Dermis blood vessel endothelial cell (primary cell): ENCODE results near the gene PLEKHA6. TPM values are rescaled to one million over a fixed set of nuclear protein-coding genes. Genes with fewer than 3 reads are reported as not detected.

Experiments
- DNase-seq: peaks from one replicate; pipeline ENCODE4 v3.0.0; 2010
- total RNA-seq: library from RNA; depleted of rRNA; stranded (reverse); fragments of >200 nt; gene quantifications from 2 replicates; pipeline ENCODE4 v1.2.3, GENCODE V29; 2014

The PLEKHA6 gene
- total RNA-seq, 1 donor from 2014 or later = 0.51 TPM

DNA sequence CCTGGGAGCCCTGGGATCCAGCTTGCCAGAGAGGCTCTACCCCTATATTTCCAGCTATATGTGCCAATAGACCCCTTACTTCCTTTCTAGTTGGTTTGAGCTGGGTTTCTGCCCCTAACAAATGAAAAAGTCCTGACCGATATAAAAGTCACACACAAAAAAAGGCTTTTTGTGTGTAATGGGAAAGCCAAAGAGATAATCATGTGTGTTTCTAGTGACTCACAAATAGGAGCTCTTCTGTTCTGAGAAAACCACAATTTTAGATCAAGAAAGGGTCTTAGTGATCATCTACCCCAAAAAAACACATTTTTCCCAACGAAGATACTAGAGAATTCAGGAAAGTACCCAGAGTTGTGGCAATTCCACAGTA lies 23.0 kb upstream of the PLEKHA6 start:
- DNase-seq = no peak

DNA sequence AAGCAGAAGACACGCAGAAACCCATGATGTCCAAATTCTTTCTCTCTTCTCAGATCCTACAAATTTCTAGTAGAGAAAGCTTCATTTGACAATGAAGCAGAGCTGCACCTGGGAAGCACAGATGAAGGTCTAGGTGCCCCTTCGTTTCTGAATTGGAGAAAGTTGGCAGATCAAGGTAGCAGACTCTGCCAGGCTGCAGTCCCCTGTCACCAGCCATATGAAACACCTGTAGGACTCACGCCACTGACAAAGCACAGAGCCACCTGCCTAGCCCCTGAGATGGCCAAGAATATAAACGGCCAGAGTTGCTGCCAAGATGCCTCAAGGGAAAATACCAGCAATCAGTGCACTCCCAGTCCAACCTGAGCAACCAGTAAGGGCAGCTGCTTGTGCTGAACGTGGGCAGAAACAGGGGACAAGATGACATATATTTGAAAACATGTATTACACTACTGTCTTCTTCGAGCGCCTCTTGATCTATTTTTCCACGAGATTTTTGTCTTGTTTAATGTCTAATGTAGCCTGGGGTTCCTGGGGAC lies 20.6 kb upstream of the PLEKHA6 start:
- no peak for DNase-seq

DNA sequence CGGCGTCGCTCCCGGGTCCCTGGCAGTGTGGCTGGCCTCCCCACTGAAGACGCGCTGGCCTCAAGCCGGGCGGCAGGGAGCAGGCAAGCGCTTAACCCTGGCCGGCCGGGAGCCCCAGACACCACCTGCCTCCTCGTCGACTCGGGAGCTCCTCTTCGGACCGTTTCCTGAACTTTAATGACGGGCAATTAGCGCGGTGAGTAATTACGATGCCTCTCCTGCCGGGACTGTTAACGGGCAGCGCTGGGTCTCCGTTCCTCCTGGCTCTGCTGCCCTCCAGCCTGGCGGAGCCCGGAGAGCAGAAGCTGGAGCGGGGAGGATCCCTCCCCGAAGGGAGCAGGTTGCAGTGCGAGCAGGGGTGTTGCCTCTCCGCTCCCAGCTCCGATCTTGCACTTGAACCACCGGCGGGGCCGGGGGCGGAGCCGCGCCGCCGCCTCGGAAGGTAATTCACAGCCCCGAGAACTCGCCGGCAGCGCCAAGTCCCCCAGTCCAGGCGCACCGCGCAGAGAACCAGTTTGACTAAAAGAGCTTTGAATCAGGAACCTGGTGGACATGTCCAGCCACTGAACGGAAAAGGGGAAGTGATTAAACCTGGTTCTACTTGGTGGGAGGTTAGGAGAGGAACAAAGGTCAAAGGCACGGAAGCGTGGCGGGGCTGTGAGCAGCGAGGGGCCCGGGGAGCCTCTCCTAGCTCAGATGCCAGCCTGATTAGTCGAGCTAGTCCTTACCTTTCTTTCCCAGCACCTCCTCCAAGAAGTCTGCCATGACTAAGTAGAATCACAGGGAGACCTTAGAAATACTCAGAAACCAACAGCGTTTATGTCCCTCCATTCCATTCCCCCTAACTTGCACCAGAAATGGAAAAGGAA lies 18.3 kb upstream of the PLEKHA6 start:
- peak; percentile 44 for DNase-seq

DNA sequence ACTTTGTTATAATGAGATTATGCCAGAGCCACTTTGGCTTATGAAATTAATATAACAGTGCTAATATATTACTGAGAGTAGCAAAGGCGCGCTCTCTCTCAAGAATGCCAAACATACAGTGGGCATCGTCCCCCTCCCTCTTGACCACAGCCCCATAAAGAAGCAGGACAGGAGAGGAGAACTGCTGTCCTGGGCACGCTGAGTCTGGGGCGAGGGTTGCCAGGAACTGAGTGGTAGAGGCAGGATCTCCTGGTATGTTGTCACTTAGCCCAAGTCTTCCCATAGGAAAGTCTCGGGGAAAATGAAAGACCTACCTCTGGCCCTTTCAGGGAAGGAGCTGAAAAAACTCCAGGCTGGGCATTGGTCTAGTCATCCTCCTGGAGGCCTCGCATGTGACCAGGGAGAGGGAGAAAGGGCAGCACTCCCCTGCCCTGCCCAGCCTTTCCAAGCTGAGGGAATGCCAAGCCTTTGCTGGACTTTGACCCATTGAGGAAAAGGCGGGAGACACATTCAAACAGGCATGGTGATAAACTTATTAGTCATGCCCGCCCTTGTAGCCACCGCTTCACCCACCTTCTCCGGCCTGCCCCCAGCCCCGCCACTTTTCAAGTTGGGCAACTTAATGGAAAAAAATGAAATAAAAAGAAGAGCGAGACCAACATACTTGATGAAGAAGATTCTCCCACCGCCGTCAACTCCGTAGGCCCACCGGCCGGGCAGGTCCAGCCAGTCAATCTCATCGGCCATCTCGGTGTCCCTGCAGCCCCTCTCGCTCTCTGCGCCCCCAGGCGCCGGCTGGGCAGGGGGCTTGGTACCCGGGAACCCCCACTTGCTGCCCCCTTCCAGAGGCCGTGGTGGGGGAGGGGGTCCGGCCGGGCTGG lies 17.4 kb upstream of the PLEKHA6 start:
- DNase-seq = peak; percentile 34

DNA sequence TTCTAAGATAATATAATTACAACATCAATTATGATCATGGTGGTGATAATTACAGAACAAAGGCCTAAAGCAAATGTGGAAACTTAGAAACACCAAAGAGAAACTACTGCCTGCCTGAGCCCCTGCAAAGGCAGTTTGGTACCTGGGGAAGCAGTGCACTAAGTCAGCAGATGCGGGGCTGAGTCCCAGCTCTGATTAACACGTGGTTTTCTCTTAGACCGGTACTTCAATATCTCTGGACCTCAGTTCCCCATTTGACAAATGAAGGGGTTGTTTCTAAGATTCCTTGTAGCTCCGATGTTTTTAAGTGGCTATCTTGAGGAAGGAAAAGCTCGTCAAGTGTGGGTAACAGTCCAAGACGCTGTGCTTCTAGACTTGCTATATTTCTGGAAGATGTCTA lies 16.7 kb upstream of the PLEKHA6 start:
- DNase-seq = no peak

DNA sequence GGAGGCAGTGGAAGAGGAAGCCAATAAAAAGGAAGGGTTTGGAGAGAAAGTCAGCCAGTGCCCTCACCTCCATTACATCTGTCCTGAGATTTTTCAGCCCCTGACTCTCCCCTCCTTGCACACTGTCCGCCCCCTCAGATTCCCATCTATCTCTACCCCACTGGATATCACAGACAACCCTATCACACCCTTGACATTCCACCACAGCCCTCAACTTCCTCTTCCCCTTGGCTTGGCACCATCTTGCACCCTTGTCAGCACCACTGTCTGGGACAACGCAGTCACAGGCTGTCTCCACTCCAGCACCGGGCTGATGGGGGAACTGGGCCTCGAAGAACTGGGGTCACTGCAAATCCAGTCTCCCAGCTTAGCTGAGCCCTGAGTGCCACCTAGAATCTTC lies 14.2 kb upstream of the PLEKHA6 start:
- DNase-seq = no peak

DNA sequence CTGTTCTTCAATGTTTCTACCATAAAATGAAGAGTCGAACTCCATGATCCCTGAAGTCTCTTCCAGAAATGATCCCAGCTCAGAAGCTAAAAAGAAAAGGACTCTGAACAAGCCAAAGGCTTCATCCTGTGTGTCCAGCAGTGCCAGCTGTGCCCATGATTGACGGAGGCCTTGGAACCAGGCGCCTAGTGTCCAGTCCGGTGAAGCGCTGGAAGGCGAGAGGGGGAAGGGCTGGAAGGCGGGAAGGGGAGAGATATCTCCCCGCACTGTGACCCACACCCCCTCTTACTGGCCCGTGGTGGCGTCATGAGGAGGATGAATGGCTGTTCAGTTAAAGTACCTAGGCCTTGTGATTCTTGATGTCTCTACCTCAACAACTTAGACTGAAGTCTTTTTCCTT lies 10.4 kb upstream of the PLEKHA6 start:
- no peak for DNase-seq

DNA sequence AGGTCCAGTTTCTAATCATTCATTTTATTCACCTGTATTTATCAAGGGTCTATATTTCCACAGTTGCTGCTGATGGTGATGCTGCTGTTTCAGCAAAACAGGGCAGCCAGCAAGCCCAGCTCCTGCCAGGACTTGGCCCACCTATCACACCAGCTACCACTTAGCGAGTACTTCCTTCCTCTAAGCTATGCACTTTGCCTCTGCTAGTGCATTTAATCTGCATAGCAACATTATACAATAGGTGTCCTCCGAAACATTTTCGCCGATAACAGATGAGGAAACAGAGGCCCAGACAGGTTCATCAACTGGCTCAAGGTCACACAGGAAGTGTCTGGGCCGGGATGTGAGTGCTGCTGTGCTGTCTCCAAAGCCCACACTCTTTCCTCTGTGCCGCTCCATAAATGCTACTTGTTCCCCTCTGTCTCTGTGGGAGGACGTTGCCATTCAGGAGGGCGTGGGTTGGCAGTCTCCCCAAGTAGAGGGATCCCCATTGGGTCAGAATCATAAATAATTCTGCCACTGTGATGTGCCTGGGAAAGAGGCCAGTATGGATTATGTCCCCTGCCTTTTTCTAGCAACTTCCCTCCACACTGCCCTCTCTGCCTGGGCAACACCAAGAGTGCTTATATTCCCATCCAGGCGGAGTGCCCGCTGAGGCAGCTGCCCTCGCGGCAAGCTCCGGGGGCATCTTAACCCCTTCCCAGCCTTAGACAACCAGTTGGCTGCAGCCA lies 9.4 kb upstream of the PLEKHA6 start:
- peak; percentile 60 for DNase-seq

DNA sequence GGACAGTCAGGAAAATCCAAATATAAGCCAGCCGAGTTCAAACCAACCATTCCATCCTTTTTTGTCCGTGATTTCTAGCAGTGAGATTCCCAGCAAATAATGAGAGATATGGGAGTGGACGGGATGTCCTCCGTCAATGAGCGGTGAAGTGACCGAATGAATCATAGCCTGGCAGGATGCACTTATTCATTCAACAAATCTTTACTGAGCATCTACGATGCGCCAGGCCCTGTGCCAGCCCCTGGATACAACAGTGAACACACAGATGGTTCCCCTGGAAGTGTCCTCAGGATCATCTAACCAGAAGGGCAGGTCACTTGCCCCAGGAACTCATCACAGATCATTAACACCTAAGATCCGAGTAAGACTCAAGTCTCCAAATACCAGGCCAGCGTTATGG lies 8.2 kb upstream of the PLEKHA6 start:
- DNase-seq = peak; percentile 38

DNA sequence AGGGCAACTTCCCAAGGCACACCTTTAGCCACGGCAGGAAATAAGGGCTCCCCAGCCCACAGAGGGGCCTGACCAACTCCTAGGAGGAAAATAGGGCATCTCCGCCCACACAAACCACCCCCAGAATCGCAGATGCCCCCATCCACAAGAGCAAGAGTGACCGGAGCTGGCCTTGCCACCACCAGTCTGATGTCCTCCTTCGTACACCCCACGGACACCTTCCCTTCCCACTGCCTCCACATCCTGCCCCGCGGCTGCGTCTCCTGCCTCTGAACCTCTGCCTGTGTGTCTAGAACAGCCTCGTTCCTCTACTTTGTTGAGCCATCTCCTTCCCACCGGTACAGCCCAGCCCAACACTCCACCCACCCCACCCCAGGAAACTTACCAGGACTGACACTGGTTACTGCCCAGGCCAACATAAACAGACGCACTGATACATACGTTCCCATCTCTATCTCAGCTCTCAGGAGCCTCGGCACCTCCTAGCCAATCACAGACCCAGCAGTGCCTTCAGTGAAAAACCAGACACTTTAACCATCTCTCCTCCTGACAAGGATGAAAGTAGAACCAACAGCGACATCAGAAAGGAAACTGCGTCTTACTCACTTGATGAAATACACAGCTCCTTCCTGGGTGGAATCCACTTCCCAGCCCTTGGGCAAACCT lies 7.6 kb upstream of the PLEKHA6 start:
- no peak for DNase-seq

DNA sequence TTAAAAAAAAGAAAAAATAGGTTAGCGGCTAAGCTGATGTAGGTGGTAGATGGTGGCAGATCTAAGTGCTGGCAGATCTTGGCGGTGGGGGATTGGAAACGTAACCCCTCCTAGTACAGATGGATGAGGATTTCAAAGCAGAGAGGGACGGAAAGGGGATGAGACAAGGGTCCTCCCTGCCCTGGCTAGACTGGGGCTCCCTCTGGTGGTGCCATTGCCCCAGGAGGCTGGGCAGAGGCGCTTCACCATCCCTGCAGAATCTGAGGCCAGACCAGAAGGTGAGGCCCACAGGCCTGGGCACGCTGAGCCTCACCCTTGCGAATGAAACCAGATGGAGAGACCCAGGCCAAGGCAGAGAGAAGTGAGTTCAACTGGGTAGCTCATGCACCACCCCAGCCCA lies 7.0 kb upstream of the PLEKHA6 start:
- DNase-seq = no peak

DNA sequence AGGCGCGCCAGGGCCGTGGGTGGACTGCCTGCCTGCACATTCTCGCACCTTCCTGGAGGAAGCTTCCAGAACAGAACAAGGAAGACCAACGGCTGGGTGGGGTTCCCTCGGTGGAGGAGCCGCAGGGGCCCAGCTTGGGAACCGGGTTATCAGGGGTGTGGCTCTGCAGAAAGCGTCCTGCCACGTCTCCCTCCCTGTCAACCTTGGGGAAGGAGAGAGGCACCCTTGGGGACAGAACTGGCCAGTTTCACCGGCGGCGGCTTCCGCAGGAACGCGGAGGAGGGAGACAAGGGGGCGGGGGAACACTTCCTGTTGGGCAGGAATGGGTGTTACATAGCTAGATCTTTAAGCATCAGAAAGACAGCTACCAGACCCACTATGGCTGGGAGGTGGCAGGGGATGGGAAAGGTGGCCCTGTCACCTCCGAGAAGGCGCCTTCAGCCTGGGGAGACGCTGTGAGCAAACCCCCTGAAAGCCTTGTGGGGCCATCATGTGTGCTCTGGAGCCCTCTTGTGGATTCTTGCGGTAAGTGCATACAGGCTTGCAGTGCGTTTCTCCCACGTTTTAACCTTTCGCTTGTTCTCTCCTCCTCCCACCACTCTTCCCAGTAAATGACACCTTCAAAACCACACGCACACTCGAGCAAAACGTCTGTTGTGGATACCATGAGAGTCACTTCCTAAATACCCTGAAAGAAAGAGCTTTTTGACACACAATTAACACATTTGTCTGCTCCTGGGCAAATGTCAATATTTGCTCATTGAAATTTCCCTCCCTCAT lies 3.8 kb upstream of the PLEKHA6 start:
- DNase-seq = peak; percentile 91

DNA sequence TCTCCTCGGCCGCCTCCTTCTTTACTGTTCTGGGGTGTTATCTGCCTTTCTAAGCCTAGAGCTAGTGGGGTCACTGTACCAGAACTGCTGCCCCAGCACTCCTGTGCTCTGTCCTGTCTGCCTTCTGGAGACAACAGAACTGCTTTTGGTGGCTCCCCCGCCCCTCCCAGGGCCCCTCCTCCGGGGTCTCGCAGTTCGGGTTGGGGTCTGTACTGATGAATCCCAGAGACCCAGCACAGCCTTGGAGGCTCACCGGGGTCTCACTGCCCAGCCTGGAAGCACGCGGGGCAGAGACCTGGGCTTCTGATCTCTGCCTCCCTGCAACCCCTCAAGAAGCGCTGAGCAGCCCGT lies 3.2 kb upstream of the PLEKHA6 start:
- no peak for DNase-seq

DNA sequence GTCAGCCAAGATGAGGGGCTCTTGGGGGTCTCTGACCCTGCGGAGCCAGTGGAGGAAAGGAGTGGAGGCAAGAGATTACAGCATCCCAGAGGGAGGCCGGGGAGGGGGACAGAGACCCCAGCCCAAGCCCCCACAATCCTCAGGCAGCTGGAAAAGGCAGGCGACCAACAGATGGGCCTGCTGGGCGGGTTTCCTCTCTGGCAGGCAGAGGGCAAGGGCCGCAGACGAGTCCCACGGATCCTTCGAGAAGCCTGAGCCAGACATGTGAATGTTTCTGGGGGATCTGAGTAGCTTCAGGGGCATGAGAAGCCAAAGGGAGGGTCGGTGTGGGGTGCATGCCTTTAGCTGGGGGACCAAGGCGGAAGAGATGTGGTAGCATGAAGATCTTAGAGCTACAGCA lies 2.1 kb upstream of the PLEKHA6 start:
- DNase-seq = no peak

DNA sequence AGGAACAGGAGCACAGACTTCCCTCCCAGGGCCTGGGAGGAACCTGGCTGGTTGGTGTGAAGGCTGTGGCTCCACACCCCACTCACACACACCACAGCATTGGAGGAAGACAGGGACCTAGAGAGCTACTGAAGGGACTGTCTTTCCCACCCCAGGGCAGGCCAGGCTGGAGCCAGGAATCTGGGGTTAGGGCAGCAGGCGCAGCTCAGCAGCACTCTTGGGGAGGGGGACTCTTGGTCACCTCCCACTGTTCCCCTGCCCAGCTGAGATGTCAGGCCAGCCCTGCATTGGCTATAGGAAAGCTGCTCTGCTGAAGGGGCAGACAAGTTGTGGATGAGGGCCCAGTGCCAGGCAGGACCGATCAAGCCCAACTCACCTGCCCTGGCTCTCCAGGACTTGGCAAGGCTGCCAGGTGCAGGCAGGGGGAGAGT lies 1.6 kb upstream of the PLEKHA6 start:
- DNase-seq = no peak

DNA sequence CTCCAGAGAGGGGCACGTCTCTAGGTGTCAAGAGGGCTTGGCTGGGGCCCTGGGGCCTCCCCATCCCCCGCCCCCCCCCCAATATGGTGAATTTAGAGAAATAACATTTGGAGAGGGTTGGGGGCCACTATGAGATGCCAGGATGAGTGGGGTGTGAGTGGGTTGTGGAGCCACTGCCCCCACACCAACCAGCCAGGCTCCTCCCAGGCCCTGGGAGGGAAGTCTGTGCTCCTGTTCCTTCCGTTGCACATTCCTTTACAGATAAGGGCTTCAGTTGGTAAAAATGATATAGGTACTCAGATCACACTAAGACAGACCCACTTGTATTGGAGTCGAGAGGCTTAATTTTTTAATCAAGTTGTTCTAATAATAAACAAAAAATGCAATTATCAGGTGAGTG lies 585 bp upstream of the PLEKHA6 start:
- no peak for DNase-seq

DNA sequence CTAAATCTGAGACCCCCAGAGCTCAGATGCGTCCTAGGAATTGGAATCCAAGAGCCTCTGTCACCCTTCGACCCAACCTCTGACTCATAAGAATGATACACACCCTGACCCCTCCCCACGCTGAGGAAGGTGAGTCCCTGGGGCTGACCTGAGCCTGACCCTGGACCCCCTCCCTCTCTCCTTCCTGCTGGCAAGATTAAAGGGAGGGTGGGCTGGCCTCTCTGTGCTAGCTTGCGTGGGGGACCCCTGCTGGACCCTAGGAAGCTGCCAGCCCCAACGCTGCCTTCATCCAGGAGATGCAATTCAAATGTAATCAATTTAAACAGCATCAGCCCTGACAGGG lies 627 bp downstream of the PLEKHA6 start:
- DNase-seq = no peak

DNA sequence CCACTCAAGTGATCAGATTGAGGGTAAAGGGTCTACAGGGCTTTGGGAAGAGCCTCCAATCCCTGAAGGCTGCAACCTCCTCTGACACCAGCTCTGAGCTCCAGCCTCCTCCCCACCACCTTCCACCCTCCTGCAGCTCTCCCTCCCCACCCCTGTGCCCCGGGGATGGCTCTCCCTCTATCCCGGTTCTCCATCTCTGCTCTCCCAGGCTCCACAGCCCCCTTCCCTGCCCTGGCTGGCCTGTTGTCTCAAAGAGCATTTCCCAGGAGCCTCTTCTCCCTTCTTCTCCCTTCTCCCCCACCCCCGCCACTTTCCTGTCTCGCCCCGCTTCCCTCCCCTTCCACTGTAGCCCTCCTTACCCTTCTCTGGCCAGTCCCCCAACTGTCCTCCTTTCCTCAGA lies 1.1 kb downstream of the PLEKHA6 start:
- DNase-seq = no peak

DNA sequence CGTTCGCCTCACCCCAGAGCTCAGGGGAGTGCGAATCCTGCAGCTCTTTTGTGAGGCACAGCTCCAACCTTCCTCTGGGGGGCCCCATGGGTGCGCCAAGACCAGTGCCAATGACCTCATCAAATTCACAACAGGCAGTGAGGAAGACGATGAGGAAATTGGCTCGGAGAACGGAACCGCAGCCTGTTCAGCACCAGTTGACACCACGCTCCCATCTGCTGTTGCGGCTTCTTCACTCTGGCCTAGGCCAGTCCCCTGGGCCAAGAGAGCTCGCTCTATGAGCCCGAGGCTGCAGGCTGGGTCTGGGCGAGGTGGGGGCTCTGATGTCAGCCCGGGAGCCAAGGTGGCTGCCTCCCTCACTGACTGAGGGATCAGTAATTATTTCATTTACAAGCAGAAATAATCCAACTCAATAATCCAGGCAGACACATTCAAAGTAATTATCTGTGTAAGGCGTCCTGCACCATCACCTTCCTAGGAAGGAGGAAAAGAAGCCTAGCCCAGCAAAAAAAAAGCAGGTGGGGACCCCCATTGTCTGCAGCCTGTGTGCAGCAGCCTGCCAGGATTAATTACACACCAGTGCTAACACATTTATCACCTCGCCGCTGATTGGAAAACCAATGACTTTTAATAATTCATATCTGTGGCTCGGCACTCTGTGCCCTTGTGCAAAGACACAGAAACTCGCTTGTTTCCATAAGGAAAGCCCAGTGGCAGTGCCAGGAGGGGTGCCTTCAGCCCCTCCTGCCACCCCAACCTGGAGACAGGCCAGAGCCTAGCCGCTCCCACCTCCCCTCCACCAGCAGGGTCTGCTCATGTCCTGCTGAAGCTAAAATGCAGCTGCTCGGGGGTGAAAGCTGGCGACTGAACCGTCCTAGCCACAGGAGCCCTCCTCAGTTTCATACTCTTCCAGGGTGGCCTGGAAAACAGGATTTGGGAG lies 1.9 kb downstream of the PLEKHA6 start:
- DNase-seq = peak; percentile 31

DNA sequence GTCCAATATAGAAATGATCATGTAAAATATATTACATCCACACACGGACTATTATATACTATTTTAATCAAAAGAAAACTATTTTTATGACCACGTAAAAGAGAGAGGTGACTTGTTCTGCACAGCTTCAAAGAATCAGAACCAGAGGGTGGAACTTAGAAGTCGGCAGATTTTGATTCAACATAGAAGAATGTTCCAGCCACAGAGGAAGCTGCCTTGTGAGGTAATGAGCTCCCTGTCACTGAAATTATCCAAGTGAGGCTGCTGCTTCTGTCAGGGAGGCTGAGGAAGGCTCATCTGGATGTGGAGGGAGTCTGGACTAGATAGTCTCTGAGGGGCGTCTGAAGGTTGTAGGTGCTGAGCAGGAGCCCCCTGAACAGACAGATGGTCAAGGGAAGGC lies 2.7 kb downstream of the PLEKHA6 start:
- no peak for DNase-seq

DNA sequence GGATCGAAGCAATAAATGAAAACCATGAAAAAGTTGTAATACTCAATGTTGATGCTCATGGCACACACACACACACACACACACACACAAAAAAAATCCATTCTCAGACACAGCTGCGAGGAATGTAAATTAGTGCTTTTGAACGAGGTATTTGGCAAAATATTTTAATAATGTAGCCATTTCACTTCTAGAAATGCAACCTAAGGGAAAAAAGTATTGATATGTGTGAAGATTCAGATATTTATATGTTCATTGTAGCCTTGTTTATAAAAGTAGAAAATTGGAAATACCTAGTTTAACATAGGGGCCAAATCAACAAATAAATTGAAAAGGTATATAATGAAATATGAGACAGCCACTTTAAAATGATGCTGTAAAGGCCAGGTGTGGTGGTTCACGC lies 3.8 kb downstream of the PLEKHA6 start:
- no peak for DNase-seq
